Measurements from ENCODE around the gene CLGN.

- TF ChIP-seq, protein P1, sequence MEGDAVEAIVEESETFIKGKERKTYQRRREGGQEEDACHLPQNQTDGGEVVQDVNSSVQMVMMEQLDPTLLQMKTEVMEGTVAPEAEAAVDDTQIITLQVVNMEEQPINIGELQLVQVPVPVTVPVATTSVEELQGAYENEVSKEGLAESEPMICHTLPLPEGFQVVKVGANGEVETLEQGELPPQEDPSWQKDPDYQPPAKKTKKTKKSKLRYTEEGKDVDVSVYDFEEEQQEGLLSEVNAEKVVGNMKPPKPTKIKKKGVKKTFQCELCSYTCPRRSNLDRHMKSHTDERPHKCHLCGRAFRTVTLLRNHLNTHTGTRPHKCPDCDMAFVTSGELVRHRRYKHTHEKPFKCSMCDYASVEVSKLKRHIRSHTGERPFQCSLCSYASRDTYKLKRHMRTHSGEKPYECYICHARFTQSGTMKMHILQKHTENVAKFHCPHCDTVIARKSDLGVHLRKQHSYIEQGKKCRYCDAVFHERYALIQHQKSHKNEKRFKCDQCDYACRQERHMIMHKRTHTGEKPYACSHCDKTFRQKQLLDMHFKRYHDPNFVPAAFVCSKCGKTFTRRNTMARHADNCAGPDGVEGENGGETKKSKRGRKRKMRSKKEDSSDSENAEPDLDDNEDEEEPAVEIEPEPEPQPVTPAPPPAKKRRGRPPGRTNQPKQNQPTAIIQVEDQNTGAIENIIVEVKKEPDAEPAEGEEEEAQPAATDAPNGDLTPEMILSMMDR (conservative IDR thresholded peaks at IDR 0.05; ENCODE audit: low read depth, low read length), result no peak
- TF ChIP-seq POLR2A (IDR thresholded peaks at IDR 0.05; ENCODE audit: low read depth, low read length) (no peak), SMC3 (IDR thresholded peaks at IDR 0.05; ENCODE audit: low read depth, low read length) (no peak), CEBPB (IDR thresholded peaks at IDR 0.05; ENCODE audit: low read depth, low read length) (no peak), CHD1 (IDR thresholded peaks at IDR 0.05; ENCODE audit: low read depth, low read length) (no peak)
Observed at GRCh38 chr4:140466146-140466545, 38.7 kb upstream of the CLGN start.

Data from IMR-90 (cell line).